Endothelial cell of hepatic sinusoid (primary cell): ENCODE results near the gene SYN1.
"Not testable (repeated sequence)": the region's sequence is repeated elsewhere in the genome, so short reads cannot be mapped to it uniquely, and the experiment has no call there.

Experiments used
- in situ Hi-C: cut with HindIII; loops from 2 replicates; pipeline ENCODE4 v1.10.0; 2017; ENCODE audit warnings: low sequenced_read_pairs

The SYN1 gene

DNA sequence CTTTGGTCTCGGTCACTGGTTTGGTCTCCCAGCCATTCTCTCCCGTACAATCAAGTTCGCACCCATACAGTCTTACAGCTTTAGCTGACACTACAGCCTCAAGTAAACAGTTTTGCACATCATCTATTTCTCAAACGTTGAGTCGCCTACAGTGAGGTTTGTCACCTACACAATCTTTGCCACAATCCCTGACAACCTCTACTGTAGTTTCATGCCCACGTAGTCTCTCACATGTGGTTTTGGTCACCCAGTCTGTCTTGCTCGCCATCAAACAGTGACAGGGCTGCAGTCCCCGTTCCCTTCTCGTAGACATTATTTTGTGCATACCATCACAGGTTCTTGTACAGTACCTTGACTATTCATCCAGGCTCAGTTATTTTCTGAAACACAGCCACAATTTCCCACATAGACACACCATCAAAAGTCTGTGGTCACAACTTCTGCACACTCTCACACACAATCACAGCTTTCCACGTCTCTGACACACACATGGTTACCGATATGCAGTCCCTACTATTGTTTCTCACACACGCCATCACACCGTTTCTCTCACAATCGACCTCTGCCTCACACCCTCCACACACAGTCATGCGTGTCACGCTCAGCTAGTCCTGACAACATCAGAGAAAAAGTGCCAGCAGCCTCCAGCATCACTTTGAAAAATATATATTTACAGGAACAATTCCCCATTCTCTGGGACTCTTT is 15.4 kb upstream of the SYN1 start:
- in situ Hi-C loops: no loop called here

DNA sequence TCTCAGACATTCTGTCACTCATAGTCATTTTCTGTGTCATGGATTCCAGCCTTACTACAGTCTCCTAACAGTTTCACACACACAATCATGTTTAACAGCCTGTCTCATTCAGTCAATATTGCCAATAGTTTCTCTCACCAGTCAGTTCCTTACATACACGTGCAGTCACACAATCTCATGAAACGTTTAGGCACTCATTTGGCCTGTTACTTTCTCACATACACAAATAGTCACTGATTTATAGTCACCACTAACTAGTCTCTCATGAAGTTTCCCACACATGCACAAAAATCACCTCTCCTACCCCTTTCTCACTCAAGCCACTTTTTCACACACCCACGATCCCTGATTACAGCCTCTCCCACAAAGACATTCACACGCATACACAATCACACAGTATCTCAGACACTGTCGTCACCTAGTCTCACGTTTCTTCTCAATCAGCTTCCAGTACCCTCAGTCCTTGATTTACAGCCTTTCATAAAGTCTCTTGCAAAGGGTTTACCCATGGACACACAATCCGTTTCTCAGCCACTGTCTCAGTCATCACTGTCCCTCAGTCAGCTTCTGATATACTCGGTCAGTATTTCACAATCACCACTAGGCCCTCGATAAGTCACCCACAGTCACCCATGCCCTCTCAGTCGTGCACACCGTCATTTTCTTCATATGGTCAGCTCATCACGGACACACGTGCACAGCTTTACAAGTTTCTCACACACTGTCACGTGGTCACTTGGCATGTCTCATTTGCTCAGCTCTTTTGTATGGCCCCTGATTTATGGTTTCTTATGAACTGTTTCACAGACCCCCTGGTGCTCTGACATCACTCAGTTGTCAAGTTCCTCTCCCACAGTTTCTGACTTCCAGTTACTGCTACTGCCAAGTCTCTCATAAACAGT is 14.3 kb upstream of the SYN1 start:
- in situ Hi-C loops: no loop called here

DNA sequence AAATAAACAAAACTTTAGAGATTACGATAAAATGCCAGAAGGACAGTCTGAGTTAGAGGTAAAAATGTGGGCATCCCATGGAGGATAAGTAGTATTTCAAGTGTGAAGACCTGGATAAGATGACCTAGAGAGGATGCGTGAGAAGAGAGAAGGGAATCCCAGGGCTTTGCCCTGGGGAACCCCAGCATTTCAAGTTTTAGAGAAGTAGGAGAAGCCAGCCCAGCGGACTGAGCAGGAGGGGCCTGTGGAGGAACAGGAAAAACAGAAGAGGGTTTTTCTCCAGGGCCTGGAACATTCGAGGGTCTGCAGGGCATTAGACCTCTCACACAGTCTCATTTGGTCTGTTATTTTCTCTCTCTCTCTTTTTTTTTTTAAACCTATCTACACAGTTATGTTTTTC is 13.0 kb upstream of the SYN1 start:
- in situ Hi-C loops: no loop called here

DNA sequence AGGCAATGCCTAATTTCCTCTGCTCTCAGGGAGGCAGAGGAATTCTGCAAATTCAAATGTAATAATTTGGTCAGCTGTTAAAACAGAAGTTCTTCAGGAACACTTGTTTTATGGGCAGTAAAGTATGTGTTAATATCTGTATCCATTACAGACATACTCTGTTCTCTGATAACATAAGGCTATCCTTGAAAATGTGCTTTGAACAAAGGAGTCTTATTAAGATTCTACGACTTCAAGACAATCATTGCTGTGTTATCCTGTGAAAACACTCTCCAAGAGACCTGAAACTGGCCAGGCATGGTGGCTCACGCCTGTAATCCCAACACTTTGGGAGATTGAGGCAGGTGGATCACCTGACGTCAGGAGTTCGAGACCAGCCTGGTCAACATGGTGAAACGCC is 12.0 kb upstream of the SYN1 start:
- in situ Hi-C loops: no loop called here

DNA sequence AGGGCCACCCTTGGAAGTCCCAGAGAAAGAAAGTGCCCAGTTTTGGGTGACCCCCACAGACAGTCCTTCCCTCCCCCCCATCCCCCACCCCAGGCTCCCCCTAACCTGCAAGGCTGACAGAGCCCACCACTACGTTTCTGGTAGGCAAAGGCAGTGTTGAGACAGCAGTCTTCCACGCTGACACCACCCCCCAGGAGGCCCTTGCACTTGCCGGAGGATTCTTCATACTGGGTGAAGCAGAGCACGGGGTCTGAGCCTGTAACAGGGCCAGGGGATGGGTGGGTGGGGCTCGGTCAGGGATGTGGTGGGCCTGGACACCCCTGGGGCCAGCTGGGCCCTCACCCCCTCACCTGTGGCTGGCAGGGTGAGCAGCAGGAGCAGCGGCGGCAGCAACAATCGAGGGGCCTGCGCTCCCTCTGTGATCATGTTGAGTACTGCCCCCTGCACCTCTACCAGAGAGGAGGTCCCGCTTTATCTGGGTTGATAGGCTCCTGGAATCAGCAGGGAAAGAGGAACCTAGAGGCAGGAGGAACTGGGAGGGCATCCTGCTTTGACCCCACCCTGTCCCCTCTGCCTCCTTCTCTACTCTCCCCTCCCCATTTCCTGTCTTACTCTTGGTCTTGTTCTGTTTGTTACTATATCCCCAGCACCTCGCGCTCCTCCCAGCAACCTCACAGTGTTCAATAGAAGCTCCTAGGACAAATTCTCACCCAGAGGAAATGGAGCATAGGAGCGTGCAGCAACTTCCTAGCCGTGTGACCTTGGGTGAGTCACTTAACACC is 10.0 kb upstream of the SYN1 start, which contains the start of gene CFP:
CFP (minus strand) TSS at position 512 of the 782 bp plus-strand sequence; CDS start at position 426, 86 bp downstream.
- in situ Hi-C loops: no loop called here

DNA sequence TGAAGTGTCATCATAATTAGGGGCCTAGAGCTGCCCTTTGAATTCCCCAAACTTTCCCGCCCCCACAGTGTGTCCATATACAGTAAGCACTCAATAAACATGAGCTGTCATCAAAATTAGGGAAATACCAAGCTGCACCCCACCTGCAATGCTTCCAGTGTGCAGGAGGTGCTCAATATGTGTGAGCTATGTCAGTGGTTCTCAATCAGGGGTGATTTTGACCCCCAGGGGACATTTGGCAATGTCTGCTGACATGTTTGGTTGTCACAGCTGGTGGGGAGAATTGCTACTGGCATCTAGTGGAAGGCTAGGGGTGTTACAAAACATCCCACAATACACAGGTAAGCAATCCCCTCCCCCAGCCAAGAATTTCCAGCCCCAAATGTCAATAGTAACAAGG is 9.3 kb upstream of the SYN1 start:
- in situ Hi-C loops: no loop called here

DNA sequence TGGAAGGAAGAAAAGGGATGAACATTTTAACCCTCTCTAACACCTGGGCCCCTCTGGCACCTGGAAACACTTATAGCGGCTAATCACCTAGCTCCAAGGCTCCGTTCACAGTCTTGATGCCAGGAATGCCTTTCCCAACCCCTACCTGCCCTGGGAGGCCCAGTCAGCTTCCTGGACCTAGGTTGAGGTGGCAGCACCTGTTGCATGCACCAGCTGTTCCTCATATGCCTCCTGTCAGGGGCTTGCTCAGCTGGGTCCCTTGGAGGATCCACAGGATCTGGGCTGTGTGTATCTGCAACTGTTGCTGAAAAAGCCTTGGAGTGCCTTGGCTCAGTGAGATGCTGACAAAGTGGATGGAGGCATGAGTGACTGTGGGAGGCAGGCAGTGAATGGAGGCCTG is 5.7 kb upstream of the SYN1 start:
- in situ Hi-C loops: no loop called here

DNA sequence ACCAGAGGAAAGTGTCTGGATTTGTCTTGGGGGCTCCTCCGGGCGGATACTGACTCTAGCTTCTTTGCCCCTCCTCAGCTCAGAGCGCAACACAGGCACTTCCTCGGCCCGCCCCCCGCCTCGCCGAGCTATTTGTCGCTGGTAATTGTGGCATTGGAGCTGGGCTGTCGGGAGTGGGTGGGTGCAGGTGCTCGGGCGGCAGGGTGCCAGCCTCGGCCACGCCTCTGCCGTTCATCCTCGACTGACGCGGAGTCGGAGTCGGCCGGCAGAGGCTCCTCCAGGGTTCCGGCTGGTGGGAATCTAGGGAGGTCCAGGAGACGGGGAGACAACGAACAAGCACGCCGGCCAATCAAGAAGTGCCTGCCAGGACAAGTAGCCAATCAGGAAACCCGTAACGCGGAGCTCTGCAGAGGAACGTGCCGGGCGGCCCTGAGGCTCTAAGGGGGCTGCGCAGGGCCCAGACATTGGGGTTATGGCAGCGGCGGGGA is 3.9 kb upstream of the SYN1 start:
- in situ Hi-C loops: no loop called here

DNA sequence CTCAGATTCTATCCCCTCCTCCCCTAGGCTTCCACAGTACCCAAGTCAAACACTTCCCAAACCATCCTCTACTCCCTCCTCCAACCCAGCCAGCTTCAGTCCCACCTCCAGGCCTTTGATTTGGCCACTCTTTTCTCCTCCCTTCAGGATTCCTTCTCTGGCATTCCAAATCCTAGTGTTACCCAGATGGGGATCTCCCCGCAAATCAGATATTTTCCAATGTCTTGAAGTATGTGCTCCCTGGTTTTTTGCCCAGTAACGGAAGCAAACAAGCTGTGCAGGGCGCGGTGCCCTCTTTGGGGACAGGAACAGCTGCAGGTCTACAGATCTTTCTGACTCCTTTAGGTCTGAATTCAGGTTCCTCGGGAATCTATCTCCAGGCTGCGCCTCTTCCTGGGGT is 2.2 kb upstream of the SYN1 start:
- in situ Hi-C loops: no loop called here

DNA sequence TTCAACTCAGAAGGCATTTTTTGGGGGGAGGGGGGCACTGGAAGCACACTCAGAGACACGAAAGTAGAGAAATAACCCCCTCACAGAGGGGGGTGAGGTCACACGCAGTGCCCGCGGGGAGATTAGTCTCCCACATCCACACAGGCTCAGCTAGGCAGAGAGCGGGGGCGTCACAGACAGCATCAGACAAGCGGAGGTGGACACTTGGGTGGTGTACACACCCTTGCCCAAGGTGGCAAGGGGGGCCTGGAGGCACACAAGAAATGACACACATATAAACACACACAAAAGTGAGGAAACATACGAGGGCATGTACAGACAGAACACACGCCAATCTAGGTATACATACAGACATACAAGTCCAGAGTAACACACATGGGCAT is 637 bp upstream of the SYN1 start:
- in situ Hi-C loops: no loop called here

DNA sequence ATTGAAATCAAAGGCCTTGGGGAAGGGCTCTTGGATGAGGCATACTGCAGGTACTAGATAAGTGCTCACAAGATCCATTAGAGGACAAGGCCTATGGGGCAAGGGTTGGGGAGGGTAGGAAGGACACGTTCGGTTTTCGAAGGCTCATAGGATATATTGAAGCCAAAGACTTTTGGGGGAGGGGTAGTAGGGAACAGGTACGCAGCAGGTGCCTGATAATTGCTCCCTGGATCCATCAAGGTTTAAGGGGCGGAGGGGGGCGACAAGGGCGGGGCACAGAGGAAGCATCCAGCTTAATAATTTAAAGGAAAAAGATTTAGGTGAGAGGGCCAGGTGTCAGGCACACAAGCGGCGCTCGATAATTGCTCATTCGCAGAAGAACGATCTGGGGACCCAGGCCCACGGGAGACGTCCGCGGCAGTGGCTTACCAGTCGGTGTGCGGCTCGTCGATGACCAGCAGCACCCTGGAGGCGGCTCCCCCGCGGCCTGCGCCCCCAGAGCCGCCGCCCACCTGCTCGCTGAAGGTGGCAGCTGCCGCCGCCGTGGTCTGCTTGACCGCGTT is 653 bp downstream of the SYN1 start:
- in situ Hi-C loops: no loop called here

DNA sequence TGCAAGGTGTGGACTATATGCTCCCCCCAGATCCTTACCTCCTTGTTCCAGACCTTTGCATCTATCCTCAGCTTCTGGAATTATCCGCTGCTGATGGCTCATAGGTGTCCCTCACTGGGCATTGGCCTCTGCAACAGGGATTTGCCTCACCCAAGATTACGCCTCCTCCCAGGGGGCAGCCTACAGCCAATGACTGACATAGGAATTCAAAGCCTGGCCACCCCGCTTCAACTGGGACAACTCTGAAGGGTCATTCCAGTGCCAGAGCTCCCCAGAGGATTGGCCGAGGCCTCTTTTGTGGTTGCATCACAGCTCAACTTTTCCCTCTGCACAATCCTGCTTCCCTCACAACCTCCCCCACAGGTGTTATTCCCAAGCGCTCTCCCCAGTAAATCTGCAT is 5.0 kb downstream of the SYN1 start:
- in situ Hi-C loops: no loop called here

DNA sequence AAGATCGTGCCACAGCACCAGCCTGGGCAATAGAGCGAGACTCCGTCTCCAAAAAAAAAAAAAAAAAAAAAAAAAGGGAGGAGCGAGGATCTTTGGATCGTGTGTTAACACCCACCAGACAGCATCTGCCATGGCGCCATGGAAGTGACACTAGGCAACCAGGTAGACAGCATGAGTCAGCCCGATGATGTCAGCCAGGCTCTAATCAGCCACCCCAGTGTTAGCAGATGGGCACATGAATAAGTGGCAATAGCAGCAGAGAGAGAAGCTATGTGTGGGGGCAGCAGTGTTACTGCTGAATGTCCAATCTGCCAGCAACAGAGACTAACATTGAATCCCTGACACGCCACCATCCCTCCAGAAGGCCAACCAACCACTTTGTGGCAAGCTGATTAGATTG is 6.6 kb downstream of the SYN1 start:
- in situ Hi-C loops: no loop called here

DNA sequence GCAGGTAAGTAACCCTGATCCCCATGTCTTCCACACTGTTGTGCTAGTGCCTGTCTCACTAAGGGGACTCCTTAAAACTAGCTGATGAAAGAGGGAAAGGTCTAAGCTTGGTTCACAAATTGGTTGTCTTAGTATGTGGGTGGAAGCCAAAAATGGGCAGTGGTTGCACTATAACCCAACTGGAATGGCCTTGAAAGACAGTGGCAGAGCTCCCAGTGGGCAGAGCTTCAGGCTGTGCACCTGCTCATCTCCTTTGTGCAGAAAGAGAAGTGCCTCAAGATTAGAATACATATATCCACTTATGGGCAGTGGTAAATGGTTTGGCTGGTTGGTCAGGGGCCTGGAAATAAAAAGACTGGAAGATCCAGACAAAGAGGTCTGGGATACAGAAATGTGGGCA is 7.2 kb downstream of the SYN1 start:
- in situ Hi-C loops: no loop called here

DNA sequence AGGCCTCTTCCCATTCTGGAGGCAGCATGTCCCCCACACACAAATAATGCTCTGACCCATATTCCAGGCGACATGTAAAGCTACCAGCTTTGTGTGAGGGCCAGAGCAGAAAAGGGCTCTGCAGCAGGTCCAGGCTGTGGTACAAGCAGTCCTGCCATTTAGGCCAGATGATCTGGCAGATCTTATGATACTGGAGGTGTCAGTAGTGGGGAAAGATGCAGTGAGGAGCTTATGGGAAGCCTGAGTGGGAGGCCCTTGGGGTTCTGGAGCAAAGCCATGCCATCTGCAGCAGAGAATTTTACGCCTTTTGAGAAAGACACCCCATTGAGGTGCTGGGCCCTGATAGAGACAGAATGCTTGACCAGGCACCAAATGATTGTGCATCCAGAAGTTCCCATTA is 7.7 kb downstream of the SYN1 start:
- in situ Hi-C loops: no loop called here

DNA sequence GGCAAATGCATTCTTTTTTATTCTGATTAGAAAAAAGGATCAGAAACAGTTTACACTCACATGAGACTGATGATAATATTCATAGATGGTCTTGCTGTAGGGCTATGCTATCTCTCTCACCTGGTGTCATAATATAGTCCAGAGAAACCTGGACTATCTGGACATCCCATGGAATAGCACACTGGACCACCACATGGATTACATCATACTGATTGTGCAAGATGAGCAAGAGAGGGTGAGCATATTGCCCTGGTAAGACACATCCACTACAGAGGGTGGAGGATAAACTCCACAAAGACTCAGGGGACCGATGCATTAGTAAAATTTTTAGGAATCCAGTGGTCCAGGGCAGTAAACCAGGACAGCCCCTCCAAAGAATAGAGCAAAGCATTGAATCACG is 8.2 kb downstream of the SYN1 start:
- in situ Hi-C loops: no loop called here

DNA sequence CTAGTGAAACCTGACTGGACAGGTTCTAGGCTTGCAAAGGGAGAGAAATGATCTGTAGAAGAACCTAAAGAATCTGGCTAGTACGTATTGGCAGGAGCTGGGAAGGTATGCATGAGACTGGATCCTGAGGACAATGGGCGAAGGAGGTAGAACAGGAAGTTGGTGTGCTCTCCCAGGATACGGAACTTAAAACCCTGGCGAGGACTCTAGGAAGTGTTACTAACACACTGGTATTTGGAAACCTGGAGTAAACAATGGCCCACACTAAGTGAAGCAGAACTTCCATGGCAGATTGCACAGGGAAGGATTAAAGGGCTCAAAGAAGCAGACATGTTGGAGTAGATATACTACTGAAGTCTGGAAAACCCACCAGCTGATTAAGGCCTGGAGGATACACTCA is 9.1 kb downstream of the SYN1 start:
- in situ Hi-C loops: no loop called here

DNA sequence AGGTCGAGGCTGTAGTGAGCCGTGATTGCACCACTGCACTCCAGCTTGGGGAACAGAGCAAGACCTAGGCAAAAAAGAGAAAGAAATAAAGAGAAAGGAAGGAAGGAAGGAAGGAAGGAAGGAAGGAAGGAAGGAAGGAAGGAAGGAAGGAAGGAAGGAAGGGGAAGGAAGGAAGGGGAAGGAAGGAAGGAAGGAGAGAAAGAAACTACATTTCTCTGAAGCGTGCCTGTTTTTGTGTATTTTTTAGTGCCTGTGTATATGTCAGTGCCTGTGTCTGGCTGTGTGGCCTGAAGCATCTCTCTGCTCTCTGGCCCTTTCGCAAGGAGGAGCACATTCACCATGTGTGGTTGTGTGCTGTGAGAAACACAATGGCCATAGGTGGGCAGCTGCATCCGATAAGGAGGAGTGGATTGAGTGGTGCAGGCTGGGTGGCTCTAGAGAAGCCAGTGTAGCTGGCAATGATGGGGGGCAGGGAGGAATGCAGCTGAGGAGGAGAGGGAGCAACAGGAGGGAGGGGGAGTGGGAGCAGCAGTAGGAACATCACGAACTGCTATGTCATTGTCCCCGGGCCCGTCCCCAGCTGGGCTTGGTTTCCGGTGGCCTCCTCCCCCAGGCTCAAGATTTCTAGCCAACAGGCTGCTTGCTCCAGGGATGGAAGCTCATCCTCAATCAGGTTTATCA is 11.4 kb downstream of the SYN1 start:
- in situ Hi-C loops: no loop called here

DNA sequence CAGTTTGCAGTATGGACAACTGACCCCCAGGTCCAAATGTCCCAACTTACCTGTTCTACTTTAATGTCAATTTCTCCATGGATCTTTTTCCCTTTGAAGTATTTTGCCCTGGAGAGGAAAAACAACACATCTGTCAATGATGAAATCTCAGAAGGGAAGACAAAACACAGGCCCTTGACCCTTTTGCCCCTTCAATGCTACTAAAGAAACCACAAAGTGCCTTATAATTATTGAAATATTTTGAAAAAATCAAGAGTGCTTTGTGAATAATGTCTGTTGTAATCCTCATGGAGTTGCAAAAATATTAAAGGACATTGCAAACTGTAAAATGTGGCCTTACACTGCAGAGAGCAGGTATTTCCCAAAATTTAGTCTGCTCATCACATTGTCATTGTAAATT is 12.6 kb downstream of the SYN1 start:
- in situ Hi-C loops: no loop called here

DNA sequence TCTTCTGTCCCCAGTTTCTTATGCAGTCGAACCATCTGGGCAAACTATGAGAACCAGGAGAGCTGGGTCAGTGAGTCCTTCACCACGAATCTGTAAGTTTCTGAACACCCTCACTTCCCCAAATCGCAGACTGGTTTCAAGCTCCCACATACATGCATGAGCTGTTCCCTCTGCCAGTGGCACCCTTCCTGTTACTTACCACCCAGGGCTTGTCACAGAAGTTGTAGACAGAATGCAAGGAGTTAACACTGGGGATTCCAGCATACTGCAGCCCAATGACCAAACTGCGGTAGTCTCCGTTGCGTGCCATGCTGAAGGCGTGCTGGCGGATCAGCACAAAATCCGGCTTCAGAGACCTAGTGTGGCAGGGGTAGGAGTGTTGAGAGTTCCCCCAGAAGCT is 14.6 kb downstream of the SYN1 start:
- in situ Hi-C loops: no loop called here

DNA sequence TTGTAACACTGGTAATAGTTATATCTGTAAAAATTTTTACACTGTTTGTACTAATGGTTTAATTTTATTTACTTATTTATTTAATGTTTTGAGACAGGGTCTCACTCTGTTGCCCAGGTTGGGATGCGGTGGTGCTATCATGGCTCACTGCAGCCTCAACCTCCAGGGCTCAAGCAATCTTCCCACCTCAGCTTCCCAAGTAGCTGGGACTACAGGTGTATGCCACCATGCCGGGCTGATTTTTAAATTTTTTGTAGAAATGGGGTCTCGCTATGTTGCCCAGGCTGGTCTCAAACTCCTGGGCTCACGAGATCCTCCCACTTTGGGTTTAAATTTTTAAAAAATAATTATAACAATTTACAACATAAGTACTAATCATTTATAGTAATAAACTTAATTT is 16.5 kb downstream of the SYN1 start:
- in situ Hi-C loops: not testable (repeated sequence)
